MG63 (cell line): Measurements from ENCODE around the gene RAE1. TPM values are rescaled to one million over a fixed set of nuclear protein-coding genes. Genes with fewer than 3 reads are reported as not detected.
"Not testable (repeated sequence)": the region's sequence is repeated elsewhere in the genome, so short reads cannot be mapped to it uniquely, and the experiment has no call there.

Experiments
- DNase-seq: peaks from one replicate; pipeline ENCODE4 v3.0.0-alpha.2; 2020
- H3K27me3 ChIP-seq: fragments of 250-450 bp; sonication (Bioruptor Pico); 2 replicates; pipeline ENCODE4 v1.5.1; 2020; ENCODE audit warnings: mild to moderate bottlenecking, moderate library complexity
- H3K36me3 ChIP-seq: fragments of 250-450 bp; sonication (Bioruptor Pico); 2 replicates; pipeline ENCODE4 v1.5.1; 2020; ENCODE audit warnings: mild to moderate bottlenecking, moderate library complexity
- H3K4me3 ChIP-seq: fragments of 250-450 bp; sonication (Bioruptor Pico); 2 replicates; pipeline ENCODE4 v1.5.1; 2020; ENCODE audit warnings: mild to moderate bottlenecking, moderate library complexity
- H3K9me3 ChIP-seq: fragments of 250-450 bp; sonication (Bioruptor Pico); 2 replicates; pipeline ENCODE4 v1.5.1; 2020; ENCODE audit warnings: mild to moderate bottlenecking, moderate library complexity
- total RNA-seq: library from RNA; depleted of rRNA; stranded (reverse); fragments of >200 nt; shearing (Covaris generic); gene quantifications from 2 replicates; pipeline ENCODE4 v1.2.3, GENCODE V29; 2014; ENCODE audit warnings: low replicate concordance

The RAE1 gene
- total RNA-seq, 1 experiment from 2014 or later, result 85.5 TPM

- not testable (repeated sequence) for H3K4me3 ChIP-seq, H3K9me3 ChIP-seq, H3K27me3 ChIP-seq, H3K36me3 ChIP-seq, DNase-seq
Measured at GRCh38 chr20:57348200-57348921, 2.7 kb upstream of the RAE1 start.

DNA sequence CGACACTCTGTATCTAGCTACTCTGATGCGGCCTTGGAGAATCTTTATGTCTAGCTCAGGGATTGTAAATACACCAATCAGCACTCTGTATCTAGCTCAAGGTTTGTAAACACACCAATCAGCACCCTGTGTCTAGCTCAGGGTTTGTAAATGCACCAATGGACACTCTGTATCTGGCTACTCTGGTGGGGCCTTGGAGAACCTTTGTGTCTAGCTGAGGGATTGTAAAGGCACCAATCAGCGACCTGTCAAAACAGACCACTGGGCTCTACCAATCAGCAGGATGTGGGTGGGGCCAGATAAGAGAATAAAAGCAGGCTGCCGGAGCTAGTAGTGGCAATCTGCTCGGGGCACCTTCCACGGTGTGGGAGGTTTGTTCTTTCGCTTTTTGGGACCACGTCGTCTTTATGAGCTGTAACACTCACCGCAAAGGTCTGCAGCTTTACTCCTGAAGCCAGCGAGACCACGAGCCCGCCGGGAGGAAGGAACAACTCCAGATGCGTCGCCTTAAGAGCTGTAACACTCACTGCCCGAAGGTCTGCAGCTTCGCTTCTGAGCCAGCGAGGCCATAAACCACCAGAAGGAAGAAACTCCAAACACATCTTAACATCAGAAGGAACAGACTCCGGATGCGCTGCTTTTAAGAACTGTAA, 2.0 kb upstream of the RAE1 start:
- not testable (repeated sequence) for H3K4me3 ChIP-seq, DNase-seq, H3K36me3 ChIP-seq, H3K9me3 ChIP-seq, H3K27me3 ChIP-seq

DNA sequence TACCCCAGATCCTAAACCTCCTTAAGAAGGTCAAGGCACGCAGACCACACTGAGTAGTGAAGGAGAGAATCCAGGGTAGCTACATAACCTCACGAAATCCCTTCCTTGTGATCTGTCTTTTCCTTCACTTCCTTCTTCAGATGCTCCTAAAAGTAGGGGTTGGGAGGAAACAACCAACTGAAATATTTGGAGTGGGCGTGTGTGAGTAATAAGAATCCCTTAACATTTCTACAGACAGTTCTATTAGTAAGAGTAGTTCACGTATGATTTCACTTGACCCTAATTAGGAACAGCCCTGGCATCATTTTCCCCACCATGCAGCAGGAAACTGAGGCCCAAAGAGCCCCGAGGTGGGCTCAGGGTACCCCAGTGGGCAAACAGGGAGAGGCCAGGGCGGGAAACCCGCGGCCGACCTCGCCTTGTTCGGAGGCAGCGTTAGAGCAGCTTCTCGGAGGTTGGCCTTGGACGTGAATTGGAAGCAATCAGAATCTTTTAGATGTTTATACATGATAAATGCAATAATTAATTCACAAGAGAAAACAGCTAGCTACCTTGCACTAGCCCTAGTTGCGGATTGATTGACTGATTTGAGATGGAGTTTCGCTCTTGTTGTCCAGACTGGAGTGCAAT, 859 bp upstream of the RAE1 start:
- DNase-seq, result no peak
- Histone ChIP-seq H3K4me3 (no peak overlapping the region), H3K36me3 (peaks cover 4% of the 10 kb centered on the region), H3K27me3 (no peaks in the 10 kb centered on the region), H3K9me3 (no peaks in the 10 kb centered on the region)

DNA sequence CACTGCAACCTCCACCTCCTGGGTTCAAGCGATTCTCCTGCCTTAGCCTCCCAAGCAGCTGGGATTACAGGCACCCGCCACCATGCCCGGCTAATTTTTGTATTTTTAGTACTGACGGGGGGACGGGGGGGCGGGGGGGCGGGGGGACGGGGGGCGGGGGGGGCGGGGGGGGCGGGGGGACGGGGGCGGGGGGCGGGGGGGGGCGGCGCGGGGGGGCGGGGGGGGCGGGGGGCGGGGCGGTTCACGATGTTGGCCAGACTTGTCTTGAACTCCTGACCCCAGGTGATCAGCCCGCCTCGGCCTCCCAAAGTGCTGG, 371 bp upstream of the RAE1 start:
- H3K36me3 ChIP-seq, H3K27me3 ChIP-seq, H3K9me3 ChIP-seq, DNase-seq: not testable (repeated sequence)
- H3K4me3 ChIP-seq, result peak overlapping the region; percentile 91

GRCh38 chr20:57352305-57352704, 1.2 kb downstream of the RAE1 start:
- Histone ChIP-seq H3K36me3 (peaks cover 4% of the 10 kb centered on the region), H3K9me3 (no peaks in the 10 kb centered on the region), H3K27me3 (no peaks in the 10 kb centered on the region), H3K4me3 (peak overlapping the region; percentile 91)
- DNase-seq, result no peak

DNA sequence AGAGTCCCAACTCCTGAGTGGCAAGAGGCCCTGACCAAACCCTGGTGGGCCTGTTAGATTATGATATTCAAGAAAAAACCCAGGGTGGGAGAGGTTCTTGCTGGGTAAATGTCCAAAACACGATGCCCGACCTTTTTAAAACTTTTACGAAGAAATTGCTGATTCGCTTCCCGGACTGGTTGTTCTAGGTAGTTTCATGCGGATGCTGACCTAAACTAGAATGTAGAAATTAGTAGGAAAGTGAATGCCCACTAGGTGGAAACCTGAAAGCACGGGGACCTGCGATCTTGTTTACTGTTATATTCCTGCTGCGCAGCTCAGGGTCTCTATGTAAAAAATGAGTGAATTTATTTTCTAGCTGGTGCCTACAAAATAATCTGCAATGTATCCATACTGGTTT, 2.3 kb downstream of the RAE1 start:
- Histone ChIP-seq H3K27me3 (no peaks in the 10 kb centered on the region), H3K4me3 (no peak overlapping the region), H3K36me3 (peaks cover 4% of the 10 kb centered on the region), H3K9me3 (no peaks in the 10 kb centered on the region)
- no peak for DNase-seq

- peaks cover 2% of the 10 kb centered on the region; the same call in 1 of the 2 replicates for H3K9me3 ChIP-seq
- no peak overlapping the region for H3K4me3 ChIP-seq
- DNase-seq, result peak; percentile 76
- peaks cover 50% of the 10 kb centered on the region for H3K36me3 ChIP-seq
- no peaks in the 10 kb centered on the region for H3K27me3 ChIP-seq
Measured at GRCh38 chr20:57361517-57361916, 10.5 kb downstream of the RAE1 start.

GRCh38 chr20:57364451-57364850, 13.4 kb downstream of the RAE1 start:
- Histone ChIP-seq H3K4me3 (no peak overlapping the region), H3K27me3 (no peaks in the 10 kb centered on the region), H3K36me3 (peaks cover 79% of the 10 kb centered on the region), H3K9me3 (peaks cover 2% of the 10 kb centered on the region; the same call in 1 of the 2 replicates)
- DNase-seq, result no peak

DNA sequence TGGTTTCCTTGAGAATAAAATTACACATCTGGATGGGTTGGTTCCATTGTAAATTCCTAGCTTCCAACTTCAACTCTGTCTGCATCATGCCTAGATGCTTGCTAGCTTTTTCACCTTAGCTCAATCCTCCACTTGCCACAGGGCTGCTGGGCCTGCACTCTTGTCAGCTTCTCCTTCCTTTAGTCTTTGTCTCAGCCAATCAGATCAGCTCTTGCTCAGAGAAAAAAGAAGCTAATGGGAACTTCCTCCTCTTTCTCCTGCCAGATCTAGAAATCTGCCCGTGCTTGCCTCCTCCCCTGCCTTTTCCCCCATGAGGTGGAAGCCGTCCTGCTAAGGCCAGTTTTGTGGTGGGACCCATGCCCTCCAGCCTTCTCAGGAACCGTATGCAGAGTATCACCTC, 18.5 kb downstream of the RAE1 start:
- no peaks in the 10 kb centered on the region for H3K27me3 ChIP-seq
- peaks cover 99% of the 10 kb centered on the region for H3K36me3 ChIP-seq
- H3K9me3 ChIP-seq, result no peaks in the 10 kb centered on the region
- no peak for DNase-seq
- H3K4me3 ChIP-seq, result no peak overlapping the region

DNA sequence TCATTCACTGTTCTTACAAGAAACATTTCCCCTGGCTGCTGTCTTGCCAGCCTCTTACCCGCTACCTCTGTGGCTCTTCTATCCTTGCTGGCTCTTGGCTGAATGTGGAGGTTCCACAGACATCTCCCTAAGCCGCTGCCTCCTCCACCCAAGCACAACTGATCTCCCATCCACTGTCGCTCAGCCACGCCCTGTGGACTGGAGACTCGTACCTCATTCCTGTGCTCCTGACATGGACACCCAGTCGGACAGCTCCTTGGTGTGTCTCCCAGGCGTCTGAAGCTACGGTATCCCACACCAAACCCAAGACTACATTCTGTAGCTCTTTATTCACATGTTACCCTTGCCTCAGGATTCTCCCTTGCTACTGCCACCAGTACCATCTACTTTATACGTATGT, 19.3 kb downstream of the RAE1 start:
- no peak for DNase-seq
- Histone ChIP-seq H3K27me3 (no peaks in the 10 kb centered on the region), H3K9me3 (no peaks in the 10 kb centered on the region), H3K4me3 (no peak overlapping the region), H3K36me3 (peaks cover 96% of the 10 kb centered on the region)

- no peak for DNase-seq
- peaks cover 94% of the 10 kb centered on the region for H3K36me3 ChIP-seq
- no peak overlapping the region for H3K4me3 ChIP-seq
- H3K9me3 ChIP-seq, result no peaks in the 10 kb centered on the region
- no peaks in the 10 kb centered on the region for H3K27me3 ChIP-seq
Measured at GRCh38 chr20:57371363-57371762, 20.3 kb downstream of the RAE1 start.

DNA sequence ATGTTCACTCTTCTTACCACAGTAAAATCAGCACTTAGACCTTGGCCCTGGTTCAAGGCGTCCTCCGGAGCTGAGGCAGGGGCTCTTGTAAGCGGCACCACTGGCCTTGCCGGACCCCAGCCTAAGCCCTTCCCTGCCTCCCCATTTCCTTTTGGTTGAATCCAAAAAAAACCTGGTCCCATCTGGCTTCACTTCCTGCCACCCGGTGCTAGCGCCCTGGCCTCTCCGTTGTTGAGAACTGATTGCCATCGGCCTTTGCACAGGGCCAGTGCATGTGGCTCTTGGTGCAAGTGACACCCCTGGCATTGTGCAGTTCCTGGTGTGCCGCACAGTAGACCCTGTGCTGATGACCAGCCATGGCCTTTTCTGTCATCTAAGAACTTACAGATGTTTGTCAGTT, 21.1 kb downstream of the RAE1 start:
- Histone ChIP-seq H3K36me3 (peaks cover 94% of the 10 kb centered on the region), H3K4me3 (no peak overlapping the region), H3K9me3 (no peaks in the 10 kb centered on the region), H3K27me3 (no peaks in the 10 kb centered on the region)
- no peak for DNase-seq

DNA sequence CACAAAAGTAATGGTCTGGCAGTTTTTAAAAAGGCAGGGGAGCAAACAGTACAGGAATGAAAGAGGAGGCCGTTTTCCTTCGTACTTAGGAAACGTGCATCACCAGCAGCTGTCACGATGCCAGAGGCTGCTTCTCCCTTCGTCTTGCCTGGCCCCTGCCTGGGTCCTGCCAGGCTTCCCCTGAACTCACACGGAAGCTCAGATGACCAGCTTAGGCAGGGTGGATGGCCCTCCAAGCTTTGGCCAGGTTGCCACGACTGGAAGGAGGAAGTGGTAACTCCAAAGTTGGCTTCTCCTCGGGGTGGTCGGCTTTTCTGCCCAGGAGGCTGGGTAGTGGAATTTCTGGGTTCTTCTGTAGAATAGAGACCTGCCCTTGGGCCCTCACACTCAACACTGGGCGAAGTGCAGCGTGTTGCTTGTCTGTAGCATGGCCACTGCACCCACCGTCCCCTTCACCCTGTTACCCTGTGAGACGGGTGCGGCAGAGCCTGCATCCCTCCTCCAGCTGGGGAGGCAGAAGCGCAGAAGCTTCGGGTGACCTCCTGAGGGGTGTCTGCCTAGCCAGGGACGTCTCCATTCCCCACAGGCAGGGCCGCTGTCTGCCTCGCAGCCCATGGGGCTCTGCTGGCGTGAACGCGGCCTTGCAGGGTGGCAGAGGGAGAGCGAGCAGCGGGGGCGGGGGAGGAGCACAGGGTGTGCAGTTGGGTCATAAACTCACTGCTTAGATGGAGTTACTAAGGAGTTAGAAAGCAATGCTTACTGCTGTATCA, 21.7 kb downstream of the RAE1 start:
- H3K27me3 ChIP-seq, result no peaks in the 10 kb centered on the region
- H3K36me3 ChIP-seq, result peaks cover 94% of the 10 kb centered on the region
- no peak for DNase-seq
- no peaks in the 10 kb centered on the region for H3K9me3 ChIP-seq
- H3K4me3 ChIP-seq, result no peak overlapping the region

- no peaks in the 10 kb centered on the region for H3K9me3 ChIP-seq
- peaks cover 87% of the 10 kb centered on the region for H3K36me3 ChIP-seq
- H3K27me3 ChIP-seq, result no peaks in the 10 kb centered on the region; the same call in 1 of the 2 replicates
- no peak overlapping the region for H3K4me3 ChIP-seq
- DNase-seq, result no peak
Measured at GRCh38 chr20:57374343-57374930, 23.4 kb downstream of the RAE1 start.

DNA sequence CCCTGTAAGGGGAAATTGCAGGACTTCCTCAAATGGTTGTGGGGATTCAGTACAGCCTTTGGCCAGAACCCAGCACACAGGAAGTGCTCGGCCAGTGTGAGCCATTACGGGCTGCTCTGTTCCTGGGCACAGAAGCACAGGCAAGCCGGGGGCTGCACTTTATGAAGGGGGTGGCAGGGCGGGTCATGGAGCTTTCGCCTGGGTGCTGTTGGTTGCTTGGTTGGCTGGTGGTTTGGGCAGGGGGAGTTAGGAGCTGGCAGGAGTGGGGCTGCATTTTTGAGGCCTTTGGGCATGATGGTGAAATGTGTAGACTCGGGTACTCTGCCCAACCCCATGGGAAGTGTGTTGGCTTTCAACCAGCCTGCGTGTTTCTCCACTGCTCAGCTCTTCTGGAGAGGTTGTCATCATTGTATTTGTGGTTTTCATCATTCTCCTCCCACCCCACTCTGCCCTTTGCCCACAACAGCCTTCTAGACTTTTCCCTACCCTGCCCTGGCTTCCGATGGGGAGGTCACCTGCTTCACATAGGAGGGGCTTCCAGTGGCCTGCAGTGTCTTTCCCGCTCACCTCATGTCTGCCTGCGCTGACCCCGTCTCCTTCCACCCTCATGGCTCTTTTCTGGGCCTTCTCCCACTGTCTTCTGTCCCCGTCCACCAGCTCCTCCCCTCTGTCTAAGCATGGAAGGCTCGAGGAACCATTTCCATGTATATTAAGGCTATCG, 24.0 kb downstream of the RAE1 start:
- H3K36me3 ChIP-seq, result peaks cover 84% of the 10 kb centered on the region
- H3K9me3 ChIP-seq, result no peaks in the 10 kb centered on the region
- H3K4me3 ChIP-seq, result no peak overlapping the region
- H3K27me3 ChIP-seq, result no peaks in the 10 kb centered on the region; the same call in 1 of the 2 replicates
- no peak for DNase-seq

- no peaks in the 10 kb centered on the region for H3K9me3 ChIP-seq
- H3K27me3 ChIP-seq, result no peaks in the 10 kb centered on the region; the same call in 1 of the 2 replicates
- no peak for DNase-seq
- peaks cover 80% of the 10 kb centered on the region for H3K36me3 ChIP-seq
- no peak overlapping the region for H3K4me3 ChIP-seq
Measured at GRCh38 chr20:57375652-57376230, 24.7 kb downstream of the RAE1 start.
